Amniotic epithelial cell (primary cell): ENCODE data around the gene DEFB124.
"Not testable (repeated sequence)": the region's sequence is repeated elsewhere in the genome, so short reads cannot be mapped to it uniquely, and the experiment has no call there.

ENCODE experiments used
- DNase-seq: peaks from one replicate; pipeline ENCODE4 v3.0.0-alpha.2; 2010; ENCODE audit warnings: low read depth

Gene DEFB124

GRCh38 chr20:31488115-31488514, 13.2 kb upstream of the DEFB124 start:
- DNase-seq = no peak

GRCh38 chr20:31485450-31486339, 10.8 kb upstream of the DEFB124 start:
- peak; percentile 72 for DNase-seq

- no peak for DNase-seq
Observed at GRCh38 chr20:31484001-31484400, 9.1 kb upstream of the DEFB124 start.

GRCh38 chr20:31476643-31477215, 1.8 kb upstream of the DEFB124 start:
- no peak for DNase-seq

- no peak for DNase-seq
Observed at GRCh38 chr20:31476294-31476585, 1.3 kb upstream of the DEFB124 start.

GRCh38 chr20:31475472-31476293, 756 bp upstream of the DEFB124 start:
- no peak for DNase-seq

- DNase-seq = no peak
Observed at GRCh38 chr20:31474097-31474436, 860 bp downstream of the DEFB124 start.

- peak; percentile 42 for DNase-seq
Observed at GRCh38 chr20:31473331-31474096, 1.4 kb downstream of the DEFB124 start.

GRCh38 chr20:31472395-31473330, 2.3 kb downstream of the DEFB124 start:
- DNase-seq = no peak

GRCh38 chr20:31470946-31471345, 4.0 kb downstream of the DEFB124 start:
- DNase-seq = not testable (repeated sequence)

- no peak for DNase-seq
Observed at GRCh38 chr20:31454361-31454760, 20.6 kb downstream of the DEFB124 start.

GRCh38 chr20:31452575-31452974, 22.4 kb downstream of the DEFB124 start:
- DNase-seq = no peak

- no peak for DNase-seq
Observed at GRCh38 chr20:31449511-31450414, 25.2 kb downstream of the DEFB124 start.

GRCh38 chr20:31446084-31446819, 28.7 kb downstream of the DEFB124 start:
- no peak for DNase-seq

- DNase-seq = no peak
Observed at GRCh38 chr20:31440012-31440659, 34.8 kb downstream of the DEFB124 start, which contains the start of gene DEFB123. Gene DEFB123, plus strand, starts transcription at chr20:31440632. Its CDS starts 67 bp downstream, at chr20:31440699.

- no peak for DNase-seq
Observed at GRCh38 chr20:31430568-31431115, 44.3 kb downstream of the DEFB124 start.

GRCh38 chr20:31427576-31427975, 47.4 kb downstream of the DEFB124 start:
- not testable (repeated sequence) for DNase-seq

- DNase-seq = not testable (repeated sequence)
Observed at GRCh38 chr20:31426891-31427551, 47.9 kb downstream of the DEFB124 start.
